Measurements from ENCODE around the gene C16orf87.

The C16orf87 gene

GRCh38 chr16:46801428-46802049 is 29.4 kb downstream of the C16orf87 start:
- Mint-ChIP-seq H3K9me3 (peaks cover 9% of the 10 kb centered on the region), H3K4me3 (no peak overlapping the region), H3K4me1 (no peaks in the 10 kb centered on the region), H3K27me3 (ENCODE audit: low read depth, poor library complexity) (no peaks in the 10 kb centered on the region), H3K36me3 (ENCODE audit: low read depth) (peaks cover 70% of the 10 kb centered on the region), H3K27ac (no peak overlapping the region)
- DNase-seq = no peak
- peak; percentile 40 for TF ChIP-seq CTCF (IDR thresholded peaks at IDR 0.05)

GRCh38 chr16:46800494-46800893 is 30.5 kb downstream of the C16orf87 start:
- H3K27ac Mint-ChIP-seq = no peak overlapping the region
- TF ChIP-seq CTCF (IDR thresholded peaks at IDR 0.05) = no peak
- H3K4me1 Mint-ChIP-seq = no peaks in the 10 kb centered on the region
- no peaks in the 10 kb centered on the region for H3K27me3 Mint-ChIP-seq (ENCODE audit: low read depth, poor library complexity)
- H3K36me3 Mint-ChIP-seq (ENCODE audit: low read depth) = peaks cover 74% of the 10 kb centered on the region
- no peak overlapping the region for H3K4me3 Mint-ChIP-seq
- peaks cover 20% of the 10 kb centered on the region for H3K9me3 Mint-ChIP-seq
- no peak for DNase-seq

DNA sequence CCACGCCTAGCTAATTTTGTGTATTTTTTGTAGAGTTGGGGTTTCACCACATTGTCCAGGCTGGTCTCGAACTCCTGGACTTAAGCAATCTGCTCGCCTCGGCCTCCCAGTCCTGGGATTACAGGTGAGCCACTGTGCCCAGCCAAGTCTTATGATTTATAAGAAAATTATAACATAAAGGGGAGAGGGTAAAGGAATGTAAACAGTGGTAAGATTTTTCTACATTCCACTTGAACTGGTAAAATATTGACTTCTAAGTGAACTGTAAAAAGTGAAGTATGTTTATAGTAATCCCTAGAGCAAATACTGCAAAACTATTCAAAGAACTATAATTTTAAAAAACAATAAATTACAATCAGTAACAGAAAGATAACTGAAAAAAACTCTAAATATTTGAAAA is 33.5 kb downstream of the C16orf87 start:
- no peak for DNase-seq
- TF ChIP-seq CTCF (IDR thresholded peaks at IDR 0.05) = no peak
- Mint-ChIP-seq H3K27ac (no peak overlapping the region), H3K9me3 (peaks cover 47% of the 10 kb centered on the region), H3K27me3 (ENCODE audit: low read depth, poor library complexity) (no peaks in the 10 kb centered on the region), H3K36me3 (ENCODE audit: low read depth) (peaks cover 69% of the 10 kb centered on the region), H3K4me3 (no peak overlapping the region), H3K4me1 (no peaks in the 10 kb centered on the region)

DNA sequence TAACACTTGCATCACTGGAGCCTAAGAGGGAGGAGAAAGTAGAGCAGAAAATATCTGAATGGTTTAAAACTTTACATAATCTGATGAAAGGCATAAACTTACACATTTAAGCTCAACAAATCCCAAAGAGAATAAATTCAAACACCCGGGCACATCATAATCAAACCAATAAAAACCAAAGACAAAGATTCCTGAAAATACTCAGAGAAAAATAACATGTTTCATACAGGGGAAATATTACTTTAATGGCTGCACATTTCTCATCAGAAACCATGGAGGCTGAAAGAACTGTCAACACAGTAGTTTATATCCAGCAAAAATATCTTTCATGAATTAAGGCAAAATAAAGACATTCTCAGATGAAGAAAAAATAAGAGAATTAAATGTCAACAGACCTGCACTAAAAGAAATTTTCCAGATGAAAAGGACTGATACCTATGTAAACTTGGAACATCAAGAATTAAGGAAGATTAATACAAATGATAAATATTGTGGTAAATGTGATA is 34.2 kb downstream of the C16orf87 start:
- peaks cover 53% of the 10 kb centered on the region for H3K9me3 Mint-ChIP-seq
- no peak overlapping the region for H3K4me3 Mint-ChIP-seq
- H3K36me3 Mint-ChIP-seq (ENCODE audit: low read depth) = peaks cover 72% of the 10 kb centered on the region
- H3K27me3 Mint-ChIP-seq (ENCODE audit: low read depth, poor library complexity) = peaks cover 1% of the 10 kb centered on the region
- H3K27ac Mint-ChIP-seq = no peak overlapping the region
- H3K4me1 Mint-ChIP-seq = no peaks in the 10 kb centered on the region
- no peak for DNase-seq
- TF ChIP-seq CTCF (IDR thresholded peaks at IDR 0.05) = no peak

DNA sequence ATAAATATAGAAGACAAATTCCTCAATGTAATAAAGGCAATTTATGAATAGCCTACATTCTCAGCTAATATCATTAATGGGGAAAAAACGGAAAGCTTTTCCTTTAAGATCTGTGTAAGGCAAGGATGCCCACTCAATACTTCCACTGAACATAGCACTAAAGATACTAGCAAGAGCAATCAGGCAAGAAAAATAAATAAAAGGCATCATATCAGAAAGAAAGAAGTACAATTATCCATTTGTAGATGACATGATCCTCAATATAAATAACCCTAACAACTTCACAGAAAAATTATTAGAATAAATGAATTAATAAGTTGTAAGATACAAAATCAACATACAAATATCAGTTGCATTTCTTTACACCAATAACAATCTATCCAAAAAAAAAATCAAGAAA is 37.1 kb downstream of the C16orf87 start:
- Mint-ChIP-seq H3K4me3 (no peak overlapping the region), H3K27me3 (ENCODE audit: low read depth, poor library complexity) (peaks cover 4% of the 10 kb centered on the region), H3K4me1 (peaks cover 8% of the 10 kb centered on the region), H3K36me3 (ENCODE audit: low read depth) (peaks cover 72% of the 10 kb centered on the region), H3K9me3 (peaks cover 69% of the 10 kb centered on the region), H3K27ac (no peak overlapping the region)
- DNase-seq = no peak
- TF ChIP-seq CTCF (IDR thresholded peaks at IDR 0.05) = no peak
